Measurements from ENCODE around the gene TNFRSF12A. TPM values are rescaled to one million over a fixed set of nuclear protein-coding genes. Genes with fewer than 3 reads are reported as not detected.

The TNFRSF12A gene
- total and polyA plus RNA-seq, 2 of the 13 experiments (the other 11 are each of a cell fraction or from before 2014, with no cell fraction given): 61.9 to 66.0 TPM

DNA sequence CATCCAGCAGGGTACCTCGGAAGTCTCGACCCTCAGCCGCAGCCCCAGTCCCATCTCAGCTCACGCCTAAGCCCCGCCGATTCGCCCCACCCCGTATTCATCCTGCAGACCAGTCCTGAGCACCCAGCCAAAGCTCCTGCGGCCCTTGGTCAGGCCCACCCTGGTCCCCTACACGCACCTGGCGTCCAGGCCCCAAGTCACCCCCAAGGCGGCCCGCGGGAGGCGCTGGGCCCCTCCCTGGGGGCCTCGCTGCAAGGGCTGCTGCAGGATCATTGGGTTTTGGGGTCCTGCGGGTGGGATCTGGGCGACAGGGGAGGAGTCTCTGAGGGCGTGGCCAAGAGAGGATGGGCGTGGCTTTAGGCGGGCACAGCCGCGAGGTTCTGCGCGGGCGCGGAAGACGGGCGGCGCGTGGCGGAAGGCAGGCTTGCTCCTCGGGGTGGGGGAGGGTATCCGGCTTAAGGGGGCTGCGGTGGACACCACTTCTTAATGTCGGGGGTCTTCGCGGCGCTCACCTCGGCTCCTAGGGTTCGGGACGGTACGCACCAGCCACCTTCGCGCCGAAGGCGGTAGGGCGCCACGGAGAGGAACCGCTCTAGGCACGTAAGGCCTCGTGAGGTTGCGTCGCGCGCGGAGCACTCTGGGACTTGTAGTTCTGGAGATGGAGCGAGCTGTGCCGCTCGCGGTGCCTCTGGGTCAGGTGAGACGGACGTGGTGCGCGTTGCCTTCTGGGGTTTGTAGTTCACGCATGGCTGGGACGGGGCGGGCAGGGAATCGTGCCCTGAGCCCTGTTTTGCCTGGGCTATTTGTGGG, 3.7 kb downstream of the TNFRSF12A start, which contains the start of the genes HCFC1R1 and THOC6 (continued):
- TF ChIP-seq, protein P1, sequence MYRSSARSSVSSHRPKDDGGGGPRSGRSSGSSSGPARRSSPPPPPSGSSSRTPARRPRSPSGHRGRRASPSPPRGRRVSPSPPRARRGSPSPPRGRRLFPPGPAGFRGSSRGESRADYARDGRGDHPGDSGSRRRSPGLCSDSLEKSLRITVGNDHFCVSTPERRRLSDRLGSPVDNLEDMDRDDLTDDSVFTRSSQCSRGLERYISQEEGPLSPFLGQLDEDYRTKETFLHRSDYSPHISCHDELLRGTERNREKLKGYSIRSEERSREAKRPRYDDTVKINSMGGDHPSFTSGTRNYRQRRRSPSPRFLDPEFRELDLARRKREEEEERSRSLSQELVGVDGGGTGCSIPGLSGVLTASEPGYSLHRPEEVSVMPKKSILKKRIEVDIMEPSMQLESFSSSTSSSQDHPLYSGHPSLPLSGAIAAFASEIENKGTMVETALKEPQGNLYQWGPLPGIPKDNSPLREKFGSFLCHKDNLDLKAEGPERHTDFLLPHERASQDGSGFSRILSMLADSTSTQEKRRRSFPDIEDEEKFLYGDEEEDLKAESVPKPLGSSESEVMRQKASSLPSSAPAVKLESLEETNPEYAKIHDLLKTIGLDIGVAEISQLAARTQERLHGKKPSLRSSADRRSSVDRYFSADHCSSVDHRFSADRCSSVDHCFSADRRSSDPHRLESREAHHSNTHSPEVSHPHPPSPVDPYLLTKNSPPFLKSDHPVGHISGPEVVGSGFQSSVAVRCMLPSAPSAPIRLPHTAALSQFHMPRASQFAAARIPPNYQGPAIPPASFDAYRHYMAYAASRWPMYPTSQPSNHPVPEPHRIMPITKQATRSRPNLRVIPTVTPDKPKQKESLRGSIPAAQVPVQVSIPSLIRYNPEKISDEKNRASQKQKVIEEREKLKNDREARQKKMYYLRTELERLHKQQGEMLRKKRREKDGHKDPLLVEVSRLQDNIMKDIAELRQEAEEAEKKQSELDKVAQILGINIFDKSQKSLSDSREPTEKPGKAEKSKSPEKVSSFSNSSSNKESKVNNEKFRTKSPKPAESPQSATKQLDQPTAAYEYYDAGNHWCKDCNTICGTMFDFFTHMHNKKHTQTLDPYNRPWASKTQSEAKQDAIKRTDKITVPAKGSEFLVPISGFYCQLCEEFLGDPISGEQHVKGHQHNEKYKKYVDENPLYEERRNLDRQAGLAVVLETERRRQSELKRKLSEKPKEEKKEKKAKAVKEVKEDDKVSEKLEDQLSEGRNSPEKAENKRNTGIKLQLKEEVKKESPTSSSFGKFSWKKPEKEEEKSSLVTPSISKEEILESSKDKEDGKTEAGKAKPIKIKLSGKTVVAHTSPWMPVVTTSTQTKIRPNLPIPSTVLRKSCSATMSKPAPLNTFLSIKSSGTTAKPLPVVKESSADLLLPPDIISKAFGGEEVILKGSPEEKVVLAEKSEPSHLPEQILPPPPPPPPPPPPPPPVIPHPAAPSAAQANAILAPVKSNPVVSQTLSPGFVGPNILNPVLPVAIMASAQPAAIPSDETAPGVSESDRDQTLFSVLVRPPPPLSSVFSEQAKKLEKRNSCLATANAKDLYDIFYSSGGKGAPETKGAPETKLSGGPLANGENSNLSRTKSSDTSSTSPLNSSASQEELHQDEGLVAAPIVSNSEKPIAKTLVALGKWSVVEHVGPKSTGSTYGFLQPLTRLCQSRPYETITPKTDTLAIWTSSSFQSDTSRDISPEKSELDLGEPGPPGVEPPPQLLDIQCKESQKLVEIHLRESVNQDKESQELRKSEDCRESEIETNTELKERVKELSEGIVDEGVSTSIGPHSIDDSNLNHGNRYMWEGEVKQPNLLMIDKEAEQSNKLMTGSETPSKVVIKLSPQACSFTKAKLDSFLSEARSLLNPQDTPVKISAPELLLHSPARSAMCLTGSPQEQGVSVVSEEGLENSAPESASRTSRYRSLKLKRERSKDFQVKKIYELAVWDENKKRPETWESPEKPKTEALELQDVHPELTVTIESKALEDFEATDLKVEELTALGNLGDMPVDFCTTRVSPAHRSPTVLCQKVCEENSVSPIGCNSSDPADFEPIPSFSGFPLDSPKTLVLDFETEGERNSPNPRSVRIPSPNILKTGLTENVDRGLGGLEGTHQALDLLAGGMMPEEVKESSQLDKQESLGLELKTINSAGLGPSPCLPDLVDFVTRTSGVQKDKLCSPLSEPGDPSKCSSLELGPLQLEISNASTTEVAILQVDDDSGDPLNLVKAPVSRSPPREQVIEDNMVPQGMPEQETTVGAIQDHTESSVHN (CRISPR knock-in tag; IDR thresholded peaks at IDR 0.05): no peak
- TF ChIP-seq ZNF709 (CRISPR knock-in tag; IDR thresholded peaks at IDR 0.05): 0 out of 2 replicates have a peak, but pooled peaks have one; percentile 76
- no peak for TF ChIP-seq HHEX (CRISPR knock-in tag; IDR thresholded peaks at IDR 0.05)
- no peak for TF ChIP-seq FOXM1 (CRISPR knock-in tag; IDR thresholded peaks at IDR 0.05)
- peak; percentile 45; the same call in 1 of the 2 replicates for TF ChIP-seq ZNF841 (CRISPR knock-in tag; IDR thresholded peaks at IDR 0.05; ENCODE audit: borderline replicate concordance)
- TF ChIP-seq, protein P2, sequence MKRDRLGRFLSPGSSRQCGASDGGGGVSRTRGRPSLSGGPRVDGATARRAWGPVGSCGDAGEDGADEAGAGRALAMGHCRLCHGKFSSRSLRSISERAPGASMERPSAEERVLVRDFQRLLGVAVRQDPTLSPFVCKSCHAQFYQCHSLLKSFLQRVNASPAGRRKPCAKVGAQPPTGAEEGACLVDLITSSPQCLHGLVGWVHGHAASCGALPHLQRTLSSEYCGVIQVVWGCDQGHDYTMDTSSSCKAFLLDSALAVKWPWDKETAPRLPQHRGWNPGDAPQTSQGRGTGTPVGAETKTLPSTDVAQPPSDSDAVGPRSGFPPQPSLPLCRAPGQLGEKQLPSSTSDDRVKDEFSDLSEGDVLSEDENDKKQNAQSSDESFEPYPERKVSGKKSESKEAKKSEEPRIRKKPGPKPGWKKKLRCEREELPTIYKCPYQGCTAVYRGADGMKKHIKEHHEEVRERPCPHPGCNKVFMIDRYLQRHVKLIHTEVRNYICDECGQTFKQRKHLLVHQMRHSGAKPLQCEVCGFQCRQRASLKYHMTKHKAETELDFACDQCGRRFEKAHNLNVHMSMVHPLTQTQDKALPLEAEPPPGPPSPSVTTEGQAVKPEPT (CRISPR knock-in tag; IDR thresholded peaks at IDR 0.05; ENCODE audit: low read depth): no peak; the same call in 1 of the 2 replicates
- no peak for TF ChIP-seq MEIS2 (CRISPR knock-in tag; IDR thresholded peaks at IDR 0.05)
- no peak for TF ChIP-seq ZNF224 (CRISPR knock-in tag; IDR thresholded peaks at IDR 0.05)
- TF ChIP-seq ZNF782 (CRISPR knock-in tag; IDR thresholded peaks at IDR 0.05; ENCODE audit: borderline replicate concordance): 0 out of 2 replicates have a peak, but pooled peaks have one; percentile 64
- no peak; the same call in 1 of the 2 replicates for TF ChIP-seq ZMYM3 (CRISPR knock-in tag; IDR thresholded peaks at IDR 0.05)
- peak; percentile 80 for TF ChIP-seq ZNF543 (CRISPR knock-in tag; IDR thresholded peaks at IDR 0.05)
- peak; percentile 99 for TF ChIP-seq RBFOX2 (IDR thresholded peaks at IDR 0.05; ENCODE audit: low read depth, low read length)
- TF ChIP-seq, protein P3, sequence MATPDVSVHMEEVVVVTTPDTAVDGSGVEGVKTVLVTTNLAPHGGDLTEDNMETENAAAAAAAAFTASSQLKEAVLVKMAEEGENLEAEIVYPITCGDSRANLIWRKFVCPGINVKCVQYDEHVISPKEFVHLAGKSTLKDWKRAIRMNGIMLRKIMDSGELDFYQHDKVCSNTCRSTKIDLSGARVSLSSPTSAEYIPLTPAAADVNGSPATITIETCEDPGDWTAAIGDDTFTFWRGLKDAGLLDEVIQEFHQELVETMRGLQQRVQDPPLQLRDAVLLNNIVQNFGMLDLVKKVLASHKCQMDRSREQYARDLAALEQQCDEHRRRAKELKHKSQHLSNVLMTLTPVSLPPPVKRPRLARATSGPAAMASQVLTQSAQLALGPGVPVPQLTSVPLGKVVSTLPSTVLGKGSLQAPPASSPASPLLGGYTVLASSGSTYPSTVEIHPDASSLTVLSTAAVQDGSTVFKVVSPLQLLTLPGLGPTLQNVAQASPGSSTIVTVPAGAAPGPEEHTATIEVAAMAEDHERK (CRISPR knock-in tag; IDR thresholded peaks at IDR 0.05; ENCODE audit: low read depth): peak; percentile 98
- TF ChIP-seq ZNF614 (CRISPR knock-in tag; IDR thresholded peaks at IDR 0.05; ENCODE audit: borderline replicate concordance): peak; percentile 88

Data from HepG2 (cell line).